Stimulated activated CD4-positive, alpha-beta T cell treated with anti-CD3 and anti-CD28 coated beads, Interleukin-12 subunit alpha, Interleukin-12 subunit beta, amount 100 ng/mL, for 24 hours (primary cell): ENCODE measurements around the gene TWF2.

Experiments used
- DNase-seq, 2 experiments: peaks; one replicate each; pipeline ENCODE4 v3.0.0-alpha.2; 2020; ENCODE audit warnings: low read depth in 2 of 2

The TWF2 gene

GRCh38 chr3:52202384-52203077 is 36.4 kb downstream of the TWF2 start:
- no peak for DNase-seq

GRCh38 chr3:52200981-52201679 is 37.8 kb downstream of the TWF2 start:
- DNase-seq, result no peak

GRCh38 chr3:52198643-52199608 is 40.0 kb downstream of the TWF2 start:
- DNase-seq, result no peak

- peak; percentile 89 to 92 for DNase-seq
Measured at GRCh38 chr3:52197842-52198625, 40.9 kb downstream of the TWF2 start, which contains the start of gene ALAS1. TSS of gene ALAS1 (plus strand) at chr3:52198160. CDS start at chr3:52199242, 1,082 bp downstream.

GRCh38 chr3:52197499-52197841 is 41.5 kb downstream of the TWF2 start:
- DNase-seq, result no peak

GRCh38 chr3:52196977-52197376 is 42.0 kb downstream of the TWF2 start:
- DNase-seq, result no peak

GRCh38 chr3:52195823-52196331 is 43.1 kb downstream of the TWF2 start:
- DNase-seq, result no peak

GRCh38 chr3:52195291-52195597 is 43.7 kb downstream of the TWF2 start:
- no peak for DNase-seq

- DNase-seq, result no peak
Measured at GRCh38 chr3:52194485-52195290, 44.3 kb downstream of the TWF2 start.

GRCh38 chr3:52193065-52193464 is 45.9 kb downstream of the TWF2 start:
- no peak for DNase-seq

- DNase-seq, result no peak
Measured at GRCh38 chr3:52191663-52192062, 47.3 kb downstream of the TWF2 start.

- DNase-seq, result no peak
Measured at GRCh38 chr3:52190294-52191074, 48.5 kb downstream of the TWF2 start.

GRCh38 chr3:52188556-52188955 is 50.4 kb downstream of the TWF2 start:
- no peak for DNase-seq

GRCh38 chr3:52186729-52187128 is 52.2 kb downstream of the TWF2 start:
- no peak for DNase-seq

GRCh38 chr3:52185837-52186236 is 53.1 kb downstream of the TWF2 start:
- DNase-seq, result no peak

- DNase-seq, result no peak
Measured at GRCh38 chr3:52185311-52185710, 53.6 kb downstream of the TWF2 start.

- DNase-seq, result no peak
Measured at GRCh38 chr3:52184690-52185089, 54.3 kb downstream of the TWF2 start.

- no peak for DNase-seq
Measured at GRCh38 chr3:52183786-52184445, 55.0 kb downstream of the TWF2 start.

- DNase-seq, result no peak
Measured at GRCh38 chr3:52182691-52183090, 56.3 kb downstream of the TWF2 start.
